SKM-1 treated with dmso at 0.1 percent for 144 hours (cell line): ENCODE results near the gene OR1N2.
"Not testable (repeated sequence)": the region's sequence is repeated elsewhere in the genome, so short reads cannot be mapped to it uniquely, and the experiment has no call there.

Experiments
- DNase-seq: peaks from one replicate; lab custom pipeline; 2025; ENCODE audit not compliant: unreplicated experiment; lab: John Stamatoyannopoulos, UW

Gene OR1N2

GRCh38 chr9:122552812-122553211 lies at the start of gene OR1N2:
OR1N2 (plus strand) TSS chr9:122553112; CDS start chr9:122553212, 100 bp downstream.
- no peak for DNase-seq

GRCh38 chr9:122506964-122507363 lies 45.9 kb upstream of the OR1N2 start:
- no peak for DNase-seq

- no peak for DNase-seq
These were observed 42.4 kb upstream of the OR1N2 start, which contains the start of gene OR1J2 for GRCh38 chr9:122510502-122510901. OR1J2 (plus strand) TSS chr9:122510802; CDS start chr9:122510802, 0 bp downstream.

GRCh38 chr9:122518226-122518625 lies 34.7 kb upstream of the OR1N2 start:
- no peak for DNase-seq

- DNase-seq, result no peak
These were observed 34.1 kb upstream of the OR1N2 start, which contains the start of gene OR1J4 for GRCh38 chr9:122518841-122519240. OR1J4 (plus strand) TSS chr9:122519141; CDS start chr9:122519141, 0 bp downstream.

- DNase-seq, result no peak
These were observed 33.5 kb upstream of the OR1N2 start for GRCh38 chr9:122519376-122519775.

- DNase-seq, result no peak
These were observed 26.3 kb upstream of the OR1N2 start for GRCh38 chr9:122526602-122527001.

GRCh38 chr9:122527193-122527592 lies 25.7 kb upstream of the OR1N2 start, which contains the start of gene OR1N1:
OR1N1 (minus strand) TSS chr9:122527293; CDS start chr9:122527293, 0 bp downstream.
- DNase-seq, result no peak

GRCh38 chr9:122531157-122531556 lies 21.8 kb upstream of the OR1N2 start:
- DNase-seq, result not testable (repeated sequence)

GRCh38 chr9:122536134-122536533 lies 16.8 kb upstream of the OR1N2 start:
- DNase-seq, result no peak

GRCh38 chr9:122537066-122537465 lies 15.8 kb upstream of the OR1N2 start:
- DNase-seq, result not testable (repeated sequence)

- no peak for DNase-seq
These were observed 14.2 kb upstream of the OR1N2 start for GRCh38 chr9:122538757-122539156.

GRCh38 chr9:122546196-122546595 lies 6.7 kb upstream of the OR1N2 start:
- no peak for DNase-seq

GRCh38 chr9:122551371-122551770 lies 1.5 kb upstream of the OR1N2 start:
- DNase-seq, result no peak

- no peak for DNase-seq
These were observed 8.5 kb downstream of the OR1N2 start for GRCh38 chr9:122561446-122561845.

GRCh38 chr9:122562134-122562760 lies 9.3 kb downstream of the OR1N2 start:
- no peak for DNase-seq

GRCh38 chr9:122567901-122568300 lies 15.0 kb downstream of the OR1N2 start:
- no peak for DNase-seq

- DNase-seq, result no peak
These were observed 19.5 kb downstream of the OR1N2 start for GRCh38 chr9:122572456-122572855.

GRCh38 chr9:122579874-122580273 lies 27.0 kb downstream of the OR1N2 start:
- no peak for DNase-seq

GRCh38 chr9:122580360-122580759 lies 27.4 kb downstream of the OR1N2 start:
- DNase-seq, result no peak

GRCh38 chr9:122583284-122583683 lies 30.4 kb downstream of the OR1N2 start, which contains the start of gene OR1L8:
OR1L8 (minus strand) TSS chr9:122583384; CDS start chr9:122568477, 14,907 bp downstream.
- not testable (repeated sequence) for DNase-seq
